Spleen (tissue), 11 donors: ENCODE data around the gene ERCC6L2. TPM values are rescaled to one million over a fixed set of nuclear protein-coding genes. Genes with fewer than 3 reads are reported as not detected.

Source experiments
- DNase-seq: peaks from one replicate; pipeline ENCODE4 v3.0.0-alpha.2; 2020
- H3K27ac ChIP-seq, 8 donors: fragments of 200-600 bp; sonication (generic) in 7 of 8; 1 replicate in 4 of 8; 2 replicates in 4 of 8; pipeline versions ENCODE4 v1.5.0 to v1.8.0; 2016 to 2021; ENCODE audit warnings: inconsistent platforms in 4 of 8, mild to moderate bottlenecking in 4 of 8, moderate library complexity in 1 of 8
- H3K27me3 ChIP-seq, 7 donors: fragments of 200-600 bp; sonication (generic) in 6 of 7; replicated peaks in 1 of 7; 1 replicate in 4 of 7; 2 replicates in 3 of 7; pipeline versions ENCODE4 v1.5.0 to v1.8.0; 2016 to 2021; ENCODE audit warnings: inconsistent platforms in 3 of 7, mild to moderate bottlenecking in 1 of 7
- H3K36me3 ChIP-seq, 6 donors: fragments of 200-600 bp; sonication (generic) in 5 of 6; 1 replicate in 4 of 6; 2 replicates in 2 of 6; pipeline versions ENCODE4 v1.5.0 to v1.8.0; 2016 to 2021; ENCODE audit warnings: inconsistent platforms in 2 of 6
- H3K4me1 ChIP-seq, 6 donors: fragments of 200-600 bp; sonication (generic) in 5 of 6; 1 replicate in 3 of 6; 2 replicates in 3 of 6; pipeline versions ENCODE4 v1.5.0 to v1.8.0; 2016 to 2021; ENCODE audit warnings: inconsistent platforms in 3 of 6
- H3K4me3 ChIP-seq, 8 donors: fragments of 200-600 bp; sonication (generic) in 7 of 8; 1 replicate in 4 of 8; 2 replicates in 4 of 8; pipeline versions ENCODE4 v1.5.0 to v1.8.0; 2016 to 2021; ENCODE audit warnings: inconsistent platforms in 4 of 8, mild to moderate bottlenecking in 4 of 8, moderate library complexity in 2 of 8
- H3K9me3 ChIP-seq, 8 donors: fragments of 200-600 bp; sonication (generic) in 7 of 8; 1 replicate in 4 of 8; 2 replicates in 4 of 8; pipeline versions ENCODE4 v1.5.0 to v1.8.0; 2016 to 2021; ENCODE audit warnings: inconsistent platforms in 4 of 8
- POLR2A ChIP-seq, 3 donors: fragments of 450-650 bp; IDR thresholded peaks; one replicate each; pipeline ENCODE4 v1.5.1; 2017; ENCODE audit warnings: antibody characterized with exemption in 3 of 3, mild to moderate bottlenecking in 1 of 3
- POLR2AphosphoS5 ChIP-seq, 3 donors: sonication (generic); formaldehyde crosslinking; IDR thresholded peaks; one replicate each; pipeline ENCODE4 v1.5.1; 2017; ENCODE audit warnings: antibody characterized with exemption in 3 of 3
- WGBS, 5 donors: extraction: QIAGEN DNeasy Blood & Tissue Kit in 3 of 5; methylation state at CpG; one replicate each; pipeline versions ENCODE4 v1.1.5 to v1.1.7; 2013 to 2018; 5-methylcytosine and 5-hydroxymethylcytosine counted together
- intact Hi-C: fragments of 100-400 bp; cut with DNase I; formaldehyde crosslinking; loops from one replicate; pipeline ENCODE4 v1.15.0; 2023; ENCODE audit warnings: low total_unique reads
- polyA plus RNA-seq, 3 donors: library from polyadenylated mRNA; stranded (reverse); fragments of 200-250 nt; gene quantifications; one replicate each; pipeline ENCODE4 v1.2.1, GENCODE V29; 2013
- total RNA-seq, 7 donors: library from RNA; depleted of rRNA in 3 of 7; stranded (reverse); fragments of >200 nt in 3 of 7; fragmentation: NEBNext Ultra II Directional in 4 of 7; extraction: Animal tissue kit (Norgen Biotek cat#: 25700) in 4 of 7; gene quantifications; one replicate each; pipeline versions ENCODE4 v1.1.0 to v1.2.1, GENCODE V29; 2016 to 2021
- TF ChIP-seq, protein P1 (sequence below), 11 experiments: fragments of 200-600 bp in 7 of 11; fragments of 450-650 bp in 4 of 11; sonication (generic) in 4 of 11; IDR thresholded peaks in 8 of 11; conservative IDR thresholded peaks in 3 of 11; 1 replicate in 7 of 11; 2 replicates in 4 of 11; pipeline versions ENCODE4 v1.4.0 to v1.8.0; 2016 to 2021; ENCODE audit warnings: antibody characterized with exemption in 11 of 11, inconsistent platforms in 4 of 11, mild to moderate bottlenecking in 1 of 11
- donor health status: healthy with polysubstance abuse.
- donor health status: DM: no; HTN: no; CAD: no; lungs with moderate emphysema.
- donor health status: DM: no; HTN: no; CAD: no.
- donor health status: Bipolar disorder and iron deficiency.
- donor health status: healthy.
- donor health status: DM: no; HTN: no; CAD: no.
- donor health status: DM: yes; HTN: yes; CAD: no.

The ERCC6L2 gene
- total and polyA plus RNA-seq, 10 donors: 4.6 to 118 (median 70.9) TPM

DNA sequence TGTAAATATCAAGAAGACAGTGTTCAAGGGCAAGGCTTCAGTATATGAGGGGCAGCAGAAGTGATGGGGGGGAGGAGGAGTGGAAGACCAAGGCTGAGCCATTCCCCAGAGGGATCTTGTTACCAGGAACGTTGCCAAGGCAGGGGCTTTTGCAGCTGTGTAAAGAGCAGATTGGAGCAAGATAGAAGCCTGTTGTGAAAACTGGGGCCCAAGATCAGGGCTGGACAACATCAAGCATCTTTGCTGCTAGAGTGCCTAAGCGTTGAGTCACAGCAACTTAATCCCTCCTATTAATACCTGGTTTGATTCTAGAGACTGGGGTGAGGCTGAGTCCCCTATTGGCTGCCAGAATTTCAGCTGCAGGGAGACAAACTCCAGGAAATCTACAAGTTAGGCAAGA, 18.4 kb upstream of the ERCC6L2 start:
- no peaks in the 10 kb centered on the region for H3K27me3 ChIP-seq
- peaks cover 0 to 16% (median 2%) of the 10 kb centered on the region in 6 donors for H3K4me1 ChIP-seq
- peaks cover 0 to 10% (median 7%) of the 10 kb centered on the region in 8 donors for H3K9me3 ChIP-seq
- no peak for TF ChIP-seq POLR2A (IDR thresholded peaks at IDR 0.05)
- TF ChIP-seq POLR2AphosphoS5 (IDR thresholded peaks at IDR 0.05): no peak
- TF ChIP-seq, protein P1, sequence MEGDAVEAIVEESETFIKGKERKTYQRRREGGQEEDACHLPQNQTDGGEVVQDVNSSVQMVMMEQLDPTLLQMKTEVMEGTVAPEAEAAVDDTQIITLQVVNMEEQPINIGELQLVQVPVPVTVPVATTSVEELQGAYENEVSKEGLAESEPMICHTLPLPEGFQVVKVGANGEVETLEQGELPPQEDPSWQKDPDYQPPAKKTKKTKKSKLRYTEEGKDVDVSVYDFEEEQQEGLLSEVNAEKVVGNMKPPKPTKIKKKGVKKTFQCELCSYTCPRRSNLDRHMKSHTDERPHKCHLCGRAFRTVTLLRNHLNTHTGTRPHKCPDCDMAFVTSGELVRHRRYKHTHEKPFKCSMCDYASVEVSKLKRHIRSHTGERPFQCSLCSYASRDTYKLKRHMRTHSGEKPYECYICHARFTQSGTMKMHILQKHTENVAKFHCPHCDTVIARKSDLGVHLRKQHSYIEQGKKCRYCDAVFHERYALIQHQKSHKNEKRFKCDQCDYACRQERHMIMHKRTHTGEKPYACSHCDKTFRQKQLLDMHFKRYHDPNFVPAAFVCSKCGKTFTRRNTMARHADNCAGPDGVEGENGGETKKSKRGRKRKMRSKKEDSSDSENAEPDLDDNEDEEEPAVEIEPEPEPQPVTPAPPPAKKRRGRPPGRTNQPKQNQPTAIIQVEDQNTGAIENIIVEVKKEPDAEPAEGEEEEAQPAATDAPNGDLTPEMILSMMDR (IDR thresholded peaks at IDR 0.05 in 8 of 11, conservative IDR thresholded peaks at IDR 0.05 in 3 of 11): no peak
- intact Hi-C loops: no loop called here
- DNase-seq: no peak
- H3K36me3 ChIP-seq: no peaks in the 10 kb centered on the region
- 47 to 67% (median 51%) methylated on average over 2 of the region's 2 CpGs for WGBS, 5 donors
- no peak overlapping the region for H3K27ac ChIP-seq
- H3K4me3 ChIP-seq: no peak overlapping the region

DNA sequence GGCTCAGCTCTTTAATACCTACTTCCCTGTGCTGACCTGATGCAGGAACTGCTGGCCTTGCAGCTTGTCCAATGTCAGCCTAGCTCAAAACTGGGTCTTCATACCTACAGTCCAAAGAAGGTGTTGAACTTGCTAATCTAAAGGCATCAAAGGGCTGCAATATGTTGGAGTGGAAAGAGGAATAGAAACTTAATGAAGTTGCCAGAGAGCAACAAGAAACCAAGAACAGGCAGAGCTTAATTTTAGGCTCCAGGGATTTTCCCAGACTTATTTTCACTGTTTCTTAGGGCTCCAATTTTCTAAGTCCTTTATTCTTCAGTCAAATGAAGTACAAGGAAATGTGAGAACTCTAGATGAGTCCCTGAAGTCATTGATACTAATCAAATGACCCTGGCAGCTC, 17.6 kb upstream of the ERCC6L2 start:
- H3K9me3 ChIP-seq: peaks cover 0 to 18% (median 15%) of the 10 kb centered on the region in 8 donors
- TF ChIP-seq, protein P1 (IDR thresholded peaks at IDR 0.05 in 8 of 11, conservative IDR thresholded peaks at IDR 0.05 in 3 of 11): no peak
- TF ChIP-seq POLR2AphosphoS5 (IDR thresholded peaks at IDR 0.05) (no peak), POLR2A (IDR thresholded peaks at IDR 0.05) (no peak)
- no peak overlapping the region for H3K27ac ChIP-seq
- DNase-seq: no peak
- no peaks in the 10 kb centered on the region for H3K27me3 ChIP-seq
- H3K4me3 ChIP-seq: no peak overlapping the region
- intact Hi-C loops: no loop called here
- H3K36me3 ChIP-seq: no peaks in the 10 kb centered on the region
- peaks cover 0 to 16% (median 2%) of the 10 kb centered on the region in 6 donors for H3K4me1 ChIP-seq

DNA sequence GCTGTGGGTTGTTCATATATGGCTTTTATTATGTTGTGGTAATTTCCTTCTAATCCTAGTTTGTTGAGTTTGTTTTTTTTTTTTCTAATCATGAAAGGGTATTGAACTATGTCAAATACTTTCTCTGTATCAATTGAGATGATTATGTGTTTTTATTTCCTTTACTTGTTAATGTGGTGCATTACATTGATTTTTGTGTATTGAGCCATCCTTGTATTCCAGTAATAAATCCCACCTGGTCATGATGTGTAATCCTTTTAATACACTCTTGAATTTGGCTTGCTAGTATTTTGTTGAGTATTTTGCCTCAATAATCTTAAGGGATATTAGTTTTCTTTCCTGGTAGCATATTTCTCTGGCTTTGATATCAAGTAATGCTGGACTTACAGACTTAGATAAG, 13.1 kb upstream of the ERCC6L2 start:
- peaks cover 0 to 30% (median 23%) of the 10 kb centered on the region in 8 donors for H3K9me3 ChIP-seq

DNA sequence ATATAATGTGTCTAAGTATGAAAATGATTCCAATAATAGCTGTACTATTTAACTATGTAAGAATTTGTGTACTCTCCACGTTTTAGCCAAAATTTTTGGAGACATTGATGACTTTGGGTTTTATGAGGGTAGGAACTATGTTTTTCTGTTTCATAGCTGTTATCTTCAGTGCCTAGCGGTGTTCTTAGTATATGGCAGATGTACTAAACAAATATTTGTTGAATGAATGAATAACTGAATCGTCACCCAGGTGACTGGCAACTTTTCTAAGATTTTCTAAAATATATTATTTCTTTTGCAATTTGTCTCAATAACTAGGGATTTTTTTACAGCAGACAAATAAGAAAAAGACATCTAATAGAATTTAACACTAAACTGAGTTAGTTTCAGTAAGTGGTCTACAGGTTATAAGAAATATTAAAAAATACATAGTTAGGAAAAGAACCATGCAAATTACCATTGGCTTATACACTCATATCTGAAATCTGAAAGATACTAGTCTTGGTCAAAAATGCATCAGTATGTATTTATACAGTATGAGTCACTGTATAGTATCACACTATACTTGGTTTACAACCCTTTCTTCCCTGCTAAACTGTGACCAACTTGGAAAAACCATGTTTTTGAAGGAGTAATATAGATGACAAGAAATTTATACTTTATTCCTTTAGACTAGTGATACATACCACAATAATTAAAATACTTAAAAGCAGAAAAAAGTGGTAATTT, 10.5 kb upstream of the ERCC6L2 start:
- peaks cover 3 to 49% (median 35%) of the 10 kb centered on the region in 8 donors for H3K9me3 ChIP-seq
- peaks cover 0 to 8% (median 0%) of the 10 kb centered on the region in 6 donors for H3K36me3 ChIP-seq
- H3K4me1 ChIP-seq: no peaks in the 10 kb centered on the region
- no peak for DNase-seq
- TF ChIP-seq, protein P1 (IDR thresholded peaks at IDR 0.05 in 8 of 11, conservative IDR thresholded peaks at IDR 0.05 in 3 of 11): no peak
- no peak for TF ChIP-seq POLR2AphosphoS5 (IDR thresholded peaks at IDR 0.05)
- TF ChIP-seq POLR2A (IDR thresholded peaks at IDR 0.05): no peak
- H3K4me3 ChIP-seq: no peak overlapping the region
- H3K27ac ChIP-seq: no peak overlapping the region
- WGBS, 5 donors: 84 to 95% (median 90%) methylated on average over 3 of the region's 3 CpGs
- intact Hi-C loops: no loop called here
- no peaks in the 10 kb centered on the region for H3K27me3 ChIP-seq

More for the DNA sequence above, 13.1 kb upstream of the ERCC6L2 start:
- TF ChIP-seq POLR2AphosphoS5 (IDR thresholded peaks at IDR 0.05) (no peak), POLR2A (IDR thresholded peaks at IDR 0.05) (no peak)
- TF ChIP-seq, protein P1 (IDR thresholded peaks at IDR 0.05 in 8 of 11, conservative IDR thresholded peaks at IDR 0.05 in 3 of 11): no peak
- Histone ChIP-seq H3K27me3 (no peaks in the 10 kb centered on the region), H3K27ac (no peak overlapping the region), H3K4me1 (peaks cover 0 to 13% (median 2%) of the 10 kb centered on the region in 6 donors), H3K36me3 (no peaks in the 10 kb centered on the region), H3K4me3 (no peak overlapping the region)
- DNase-seq: no peak
- intact Hi-C loops: no loop called here
